ENCODE measurements around the gene TMSB4X.
"Not testable (repeated sequence)": the region's sequence is repeated elsewhere in the genome, so short reads cannot be mapped to it uniquely, and the experiment has no call there.

The TMSB4X gene

GRCh38 chrX:12997906-12998687 lies 23.2 kb downstream of the TMSB4X start:
- FAIRE-seq, result no peak

- no peak for FAIRE-seq
Measured at GRCh38 chrX:12999422-12999821, 24.5 kb downstream of the TMSB4X start.

DNA sequence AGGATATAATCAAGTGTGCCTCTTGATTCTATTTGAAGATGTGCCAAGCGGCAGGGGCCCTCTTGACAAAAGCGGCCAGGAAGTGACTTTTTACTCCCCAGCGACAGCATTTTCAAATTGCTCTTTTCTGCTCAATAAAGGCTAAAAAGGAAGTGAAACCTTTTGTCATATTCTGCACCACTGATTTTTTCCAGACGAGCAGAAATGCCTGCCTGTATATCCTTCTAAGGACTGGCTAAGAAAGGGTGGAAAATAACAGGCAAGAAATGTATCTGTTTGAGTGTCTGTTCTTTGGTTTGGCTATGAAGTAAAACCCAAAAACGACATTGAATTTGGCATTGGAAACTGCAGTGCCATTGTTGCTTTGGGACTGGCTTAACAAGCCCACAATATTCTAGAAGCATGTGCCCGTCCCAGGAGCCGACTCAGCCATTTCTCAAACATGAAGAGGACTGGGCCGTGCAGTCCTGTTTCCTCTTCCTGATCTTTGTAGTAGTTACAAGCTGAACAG lies 25.4 kb downstream of the TMSB4X start:
- FAIRE-seq, result no peak

DNA sequence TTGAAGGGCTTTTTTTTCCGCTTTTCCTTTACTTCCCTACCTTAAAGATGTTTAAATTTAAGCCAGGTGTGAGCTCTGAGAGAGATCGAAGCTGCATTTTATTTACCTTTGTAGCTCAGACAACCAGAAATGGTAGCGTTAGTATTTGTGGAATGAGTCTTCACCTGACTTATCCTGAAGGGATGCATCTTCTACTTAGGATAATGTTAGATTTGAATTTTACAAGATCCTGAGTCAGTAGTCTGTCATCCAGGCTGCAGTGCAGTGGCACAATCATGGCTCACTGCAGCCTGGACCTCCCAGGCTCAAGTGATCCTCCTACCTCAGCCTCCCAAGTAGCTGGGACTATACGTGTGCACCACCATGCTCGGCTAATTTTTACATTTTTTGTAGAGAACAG lies 26.2 kb downstream of the TMSB4X start:
- FAIRE-seq, result no peak

- no peak for FAIRE-seq
Measured at GRCh38 chrX:13001961-13002671, 27.2 kb downstream of the TMSB4X start.

- FAIRE-seq, result no peak
Measured at GRCh38 chrX:13005661-13006473, 31.0 kb downstream of the TMSB4X start.

- FAIRE-seq, result no peak
Measured at GRCh38 chrX:13007519-13008188, 32.7 kb downstream of the TMSB4X start.

DNA sequence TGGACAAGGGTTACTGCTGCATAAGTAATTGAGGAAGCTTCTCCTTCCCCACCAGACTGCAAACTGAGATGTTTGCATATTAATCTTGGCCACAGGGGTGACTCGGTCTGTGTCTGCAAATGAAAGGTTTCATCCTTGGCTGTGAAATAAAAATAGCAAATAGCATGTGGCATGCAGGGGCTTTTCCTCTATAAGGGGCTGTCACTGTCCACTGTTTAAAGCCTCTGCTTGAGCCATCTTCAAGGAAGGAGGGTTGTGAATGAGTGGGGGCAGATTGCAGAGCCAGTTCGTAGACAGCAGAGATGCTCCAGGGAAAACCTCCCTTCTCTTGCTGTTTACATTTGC lies 33.3 kb downstream of the TMSB4X start:
- FAIRE-seq, result no peak

DNA sequence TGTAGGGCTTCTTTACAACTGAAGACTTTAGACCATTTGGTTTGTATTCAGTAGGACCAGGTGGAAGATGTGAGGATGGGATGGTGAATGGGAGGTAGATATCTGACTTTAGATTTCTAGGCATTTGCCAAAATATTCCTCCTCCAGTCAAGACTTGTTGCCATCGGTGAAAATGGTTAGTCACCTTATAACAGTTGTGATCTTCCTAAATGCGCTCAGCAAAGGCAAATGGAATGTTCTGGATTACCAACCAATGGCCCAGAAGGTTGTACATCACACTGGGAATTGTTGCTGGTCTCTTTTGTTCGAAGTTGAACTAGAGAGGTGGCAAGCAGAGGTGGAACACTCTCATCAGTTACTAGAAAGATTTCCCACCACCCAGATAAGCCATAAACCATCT lies 33.9 kb downstream of the TMSB4X start:
- no peak for FAIRE-seq

DNA sequence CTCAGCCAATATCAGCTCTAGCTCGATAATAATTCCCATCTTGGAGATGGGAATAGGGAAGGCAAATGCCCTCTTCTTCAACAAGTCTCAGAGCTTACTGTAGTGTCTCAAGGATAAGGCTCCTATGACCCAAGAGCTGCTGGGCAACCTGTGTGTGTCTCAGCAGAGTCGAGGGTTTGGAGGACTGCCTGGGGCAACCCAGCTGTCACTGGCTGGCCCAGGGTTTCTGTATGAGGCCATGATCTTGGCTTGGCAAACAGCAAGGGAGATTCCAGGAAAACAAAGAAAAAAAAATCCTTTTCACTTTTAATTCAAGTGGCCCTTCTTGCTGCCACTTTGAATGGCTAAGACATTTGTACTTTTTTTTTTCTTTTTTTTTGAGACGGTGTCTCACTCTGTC lies 34.4 kb downstream of the TMSB4X start:
- FAIRE-seq, result no peak

DNA sequence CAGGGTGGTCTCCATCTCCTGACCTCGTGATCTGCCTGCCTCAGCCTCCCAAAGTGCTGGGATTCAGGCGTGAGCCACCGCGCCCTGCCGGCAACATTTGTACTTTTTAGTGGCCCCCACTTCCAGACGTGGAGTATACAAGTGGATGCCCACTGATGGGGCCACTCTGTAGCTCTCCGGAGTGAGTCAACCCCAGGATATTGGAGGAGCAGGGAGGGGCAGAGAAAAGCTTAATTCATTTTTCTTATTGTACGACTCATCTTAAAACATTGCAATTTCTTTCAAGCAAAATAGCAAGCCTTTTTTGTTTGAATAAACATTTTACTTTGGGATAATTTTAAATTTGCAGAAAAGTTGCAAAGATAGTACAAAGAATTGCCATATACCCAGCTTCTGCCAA lies 34.9 kb downstream of the TMSB4X start:
- no peak for FAIRE-seq

- FAIRE-seq, result no peak
Measured at GRCh38 chrX:13010546-13010945, 35.6 kb downstream of the TMSB4X start.

DNA sequence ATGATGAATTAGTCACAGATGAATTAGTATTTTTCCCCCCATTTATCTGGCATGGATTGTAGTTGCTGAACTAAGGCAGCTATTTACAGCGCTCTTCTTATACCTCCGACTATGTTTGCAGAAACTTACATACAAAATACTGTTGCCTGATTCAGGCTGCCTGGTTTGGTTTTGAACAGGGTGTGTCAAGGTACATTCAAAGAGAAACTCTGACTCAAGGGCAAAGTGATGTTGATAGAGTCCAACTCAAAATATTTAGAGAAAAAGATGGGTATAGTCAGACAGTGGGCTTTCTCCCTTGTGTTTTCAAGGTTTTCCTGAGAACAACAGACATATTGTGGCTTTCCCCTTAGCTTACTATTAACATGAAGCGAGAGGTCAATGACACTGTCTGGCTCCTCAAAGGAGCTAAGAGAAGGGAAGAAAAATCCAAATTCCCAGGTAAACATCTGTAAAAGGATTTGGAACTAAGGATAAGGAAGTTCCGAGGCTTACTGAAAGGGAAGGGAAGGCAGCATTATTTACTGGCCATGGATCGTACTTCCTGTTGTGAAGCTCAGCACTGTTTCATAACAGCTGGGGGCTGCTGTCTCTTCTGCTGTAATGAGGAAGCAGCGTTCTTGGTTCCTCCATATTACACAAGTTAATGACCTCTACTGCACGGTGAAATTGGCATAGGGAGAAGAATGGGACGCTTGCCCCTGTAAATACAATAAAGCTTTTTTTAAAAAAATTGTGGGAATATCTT lies 38.6 kb downstream of the TMSB4X start:
- FAIRE-seq, result no peak

DNA sequence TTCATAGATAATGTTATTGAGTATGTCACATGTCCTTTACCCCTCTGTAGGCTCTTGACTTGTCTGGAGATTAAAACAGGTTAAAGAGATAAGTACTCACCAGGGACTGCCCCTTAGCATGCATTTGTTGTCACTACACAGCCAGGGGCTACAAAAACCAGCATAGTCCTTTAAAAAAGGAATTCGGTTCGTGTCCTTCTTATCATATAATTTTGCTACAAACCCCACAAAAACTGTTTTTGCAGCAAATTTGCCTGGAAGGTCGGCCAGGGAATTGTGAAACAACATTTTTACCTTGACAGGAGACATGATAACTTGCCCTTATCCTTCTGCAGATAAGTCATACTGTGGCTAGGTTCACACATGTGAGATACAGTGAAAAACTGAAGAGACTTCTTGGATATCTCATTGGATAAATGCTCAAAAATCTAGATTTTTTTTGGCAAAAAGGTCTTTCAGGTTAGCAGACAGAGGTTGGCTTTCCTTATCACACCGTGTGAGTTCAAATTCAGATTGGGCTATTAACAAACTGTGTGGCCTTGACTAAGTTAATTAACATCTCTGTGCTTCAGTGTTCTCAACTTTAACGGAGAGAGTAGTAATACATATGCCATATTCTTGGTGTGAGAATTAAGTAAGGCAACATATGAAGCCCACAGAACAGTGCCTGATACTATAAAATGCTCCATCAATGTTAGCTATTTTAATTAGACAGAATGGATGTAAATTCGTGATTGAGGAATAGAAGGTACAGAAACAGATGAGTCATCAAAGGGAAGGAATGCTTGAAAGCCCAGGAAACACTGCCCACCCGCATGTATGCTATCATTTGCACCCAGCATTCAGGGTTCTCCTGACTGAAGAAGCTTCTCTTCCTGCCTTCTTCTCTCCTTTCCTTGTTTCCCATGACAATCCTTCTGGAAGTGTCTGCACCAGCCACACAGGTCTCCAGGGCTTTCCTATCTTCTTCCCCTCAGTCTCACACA lies 39.5 kb downstream of the TMSB4X start:
- FAIRE-seq, result no peak

- FAIRE-seq, result no peak
Measured at GRCh38 chrX:13015536-13016236, 40.8 kb downstream of the TMSB4X start.

GRCh38 chrX:13016731-13017130 lies 41.8 kb downstream of the TMSB4X start:
- FAIRE-seq, result not testable (repeated sequence)

GRCh38 chrX:13022926-13023325 lies 48.0 kb downstream of the TMSB4X start:
- FAIRE-seq, result no peak

- FAIRE-seq, result no peak
Measured at GRCh38 chrX:13023567-13023966, 48.7 kb downstream of the TMSB4X start.

DNA sequence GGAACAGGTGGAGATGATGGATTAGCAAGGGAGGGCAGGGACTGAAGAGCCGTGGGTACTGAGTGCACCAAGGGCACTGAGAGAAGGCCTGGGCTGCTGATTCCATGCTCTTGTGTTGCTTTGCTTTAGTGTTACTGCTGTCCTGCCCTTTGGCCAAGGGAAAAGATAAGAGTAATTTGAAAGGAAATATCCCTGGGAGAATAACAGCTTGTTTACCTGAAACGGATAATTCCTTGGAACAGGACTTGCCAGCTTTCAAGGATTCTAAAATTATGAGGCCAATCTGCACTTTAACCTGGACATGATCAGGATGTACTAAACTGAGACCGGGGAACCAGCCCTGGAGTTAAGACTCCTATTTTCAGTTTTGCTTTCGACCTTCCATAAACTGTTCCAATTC lies 49.1 kb downstream of the TMSB4X start:
- FAIRE-seq, result no peak

GRCh38 chrX:13024986-13025385 lies 50.1 kb downstream of the TMSB4X start:
- no peak for FAIRE-seq
